Stimulated activated CD8-positive, alpha-beta memory T cell treated with anti-CD3 and anti-CD28 coated beads, Interleukin-12 subunit alpha, Interleukin-12 subunit beta, amount 100 ng/mL, for 24 hours (primary cell): ENCODE measurements around the gene NCF4.

Source experiments
- DNase-seq: peaks from one replicate; pipeline ENCODE4 v3.0.0-alpha.2; 2020; ENCODE audit errors: extremely low read depth

NCF4 gene

GRCh38 chr22:36894266-36894665 lies 33.5 kb downstream of the NCF4 start:
- no peak for DNase-seq

- no peak for DNase-seq
Measured at GRCh38 chr22:36897611-36898010, 36.8 kb downstream of the NCF4 start.

- DNase-seq = no peak
Measured at GRCh38 chr22:36898690-36899089, 37.9 kb downstream of the NCF4 start.

- DNase-seq = no peak
Measured at GRCh38 chr22:36899498-36899897, 38.7 kb downstream of the NCF4 start.

GRCh38 chr22:36900225-36900624 lies 39.4 kb downstream of the NCF4 start:
- no peak for DNase-seq

- no peak for DNase-seq
Measured at GRCh38 chr22:36900880-36901279, 40.1 kb downstream of the NCF4 start.

- DNase-seq = no peak
Measured at GRCh38 chr22:36901411-36902142, 40.8 kb downstream of the NCF4 start.

GRCh38 chr22:36902143-36902926 lies 41.5 kb downstream of the NCF4 start:
- DNase-seq = no peak

- DNase-seq = no peak
Measured at GRCh38 chr22:36904260-36904880, 43.6 kb downstream of the NCF4 start.

- DNase-seq = no peak
Measured at GRCh38 chr22:36907253-36908195, 46.7 kb downstream of the NCF4 start.

GRCh38 chr22:36910461-36910860 lies 49.7 kb downstream of the NCF4 start:
- DNase-seq = no peak

GRCh38 chr22:36911887-36912661 lies 51.3 kb downstream of the NCF4 start:
- DNase-seq = no peak

- no peak for DNase-seq
Measured at GRCh38 chr22:36912694-36913426, 52.1 kb downstream of the NCF4 start.

- no peak for DNase-seq
Measured at GRCh38 chr22:36913427-36914389, 52.9 kb downstream of the NCF4 start, which contains the start of gene CSF2RB. TSS of gene CSF2RB (plus strand) at chr22:36913628. CDS start at chr22:36922208, 8,580 bp downstream.

- DNase-seq = no peak
Measured at GRCh38 chr22:36914390-36914752, 53.6 kb downstream of the NCF4 start.

GRCh38 chr22:36916034-36916433 lies 55.2 kb downstream of the NCF4 start:
- no peak for DNase-seq

- no peak for DNase-seq
Measured at GRCh38 chr22:36918586-36919284, 57.9 kb downstream of the NCF4 start.
